ENCODE measurements around the gene LAMB3.

- TF ChIP-seq CTCF (IDR thresholded peaks at IDR 0.05) (peak; percentile 51 to 63 (median 58)), POLR2AphosphoS5 (IDR thresholded peaks at IDR 0.05) (no peak), POLR2A (IDR thresholded peaks at IDR 0.05; ENCODE audit: low read depth) (no peak), EP300 (IDR thresholded peaks at IDR 0.05) (no peak)
Observed at GRCh38 chr1:209601809-209602657, 50.2 kb downstream of the LAMB3 start.
